T-helper 2 cell treated with Interferon-gamma antibody and Interleukin-4, amounts not matched to agents 5 μg/mL and 100 μg/mL, for 36 hours (primary cell): ENCODE data around the gene PLSCR3.

Experiments
- DNase-seq: peaks from one replicate; pipeline ENCODE4 v3.0.0; 2021; ENCODE audit warnings: low spot score
- H3K27ac Mint-ChIP-seq: one replicate; pipeline ENCODE4 v1.8.0; 2021; ENCODE audit warnings: mild to moderate bottlenecking, mixed read lengths
- H3K27me3 Mint-ChIP-seq: one replicate; pipeline ENCODE4 v1.8.0; 2021; ENCODE audit warnings: low read depth, mixed read lengths
- H3K36me3 Mint-ChIP-seq: one replicate; pipeline ENCODE4 v1.8.0; 2021; ENCODE audit warnings: low read depth, mixed read lengths
- H3K4me1 Mint-ChIP-seq: one replicate; pipeline ENCODE4 v1.8.0; 2021; ENCODE audit warnings: low read depth, mixed read lengths
- H3K4me3 Mint-ChIP-seq: one replicate; pipeline ENCODE4 v1.8.0; 2022; ENCODE audit warnings: mild to moderate bottlenecking, moderate library complexity, mixed read lengths
- H3K9me3 Mint-ChIP-seq: one replicate; pipeline ENCODE4 v1.8.0; 2021; ENCODE audit warnings: mixed read lengths

The PLSCR3 gene

DNA sequence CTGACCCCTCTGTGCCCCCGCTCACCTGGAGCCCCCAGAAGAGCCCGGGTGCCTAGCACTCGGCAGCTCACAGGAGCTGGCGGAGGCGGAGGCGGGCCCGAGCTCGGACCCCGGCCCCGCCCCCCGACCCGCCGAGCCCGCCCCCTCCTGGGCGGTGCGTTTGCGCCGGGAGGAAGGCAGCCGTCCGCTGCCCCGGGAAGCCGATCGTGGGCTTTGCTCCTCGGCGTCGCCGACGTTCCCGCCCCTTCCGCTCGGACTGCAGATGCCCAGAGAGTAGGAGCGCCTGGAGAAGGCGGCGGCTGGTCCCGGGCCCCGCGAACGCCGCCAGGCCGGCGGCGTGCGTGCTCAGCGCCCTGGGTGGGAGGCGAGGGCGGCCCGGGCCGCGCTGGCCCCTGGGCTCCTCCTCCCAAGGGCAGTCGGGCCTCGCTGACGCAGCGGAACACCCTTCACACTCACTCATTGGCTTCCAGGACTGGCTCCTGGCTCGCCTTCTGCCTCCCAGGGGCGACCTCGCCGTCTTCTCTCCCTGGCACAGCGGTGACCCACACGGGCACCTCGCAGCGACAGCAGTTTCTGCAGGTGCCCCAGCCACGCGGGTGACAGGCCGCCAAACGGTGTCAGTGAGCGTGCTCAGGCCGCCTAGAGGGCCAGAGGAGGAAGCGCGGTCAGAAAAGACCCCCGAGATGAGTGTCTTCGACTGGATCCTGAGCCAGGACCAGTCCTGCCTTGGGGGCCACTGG, at the start of gene PLSCR3:
TSS of gene PLSCR3 (minus strand) at position 74 of the 740 bp plus-strand sequence. CDS start 415 bp downstream, outside the sequence.
- Mint-ChIP-seq H3K27me3 (no peaks in the 10 kb centered on the region), H3K36me3 (peaks cover 33% of the 10 kb centered on the region), H3K4me3 (peak within 1 kb of the TSS; percentile 97), H3K27ac (peak within 1 kb of the TSS; percentile 89), H3K9me3 (no peaks in the 10 kb centered on the region), H3K4me1 (peaks cover 20% of the 10 kb centered on the region)
- DNase-seq, result peak; percentile 86

DNA sequence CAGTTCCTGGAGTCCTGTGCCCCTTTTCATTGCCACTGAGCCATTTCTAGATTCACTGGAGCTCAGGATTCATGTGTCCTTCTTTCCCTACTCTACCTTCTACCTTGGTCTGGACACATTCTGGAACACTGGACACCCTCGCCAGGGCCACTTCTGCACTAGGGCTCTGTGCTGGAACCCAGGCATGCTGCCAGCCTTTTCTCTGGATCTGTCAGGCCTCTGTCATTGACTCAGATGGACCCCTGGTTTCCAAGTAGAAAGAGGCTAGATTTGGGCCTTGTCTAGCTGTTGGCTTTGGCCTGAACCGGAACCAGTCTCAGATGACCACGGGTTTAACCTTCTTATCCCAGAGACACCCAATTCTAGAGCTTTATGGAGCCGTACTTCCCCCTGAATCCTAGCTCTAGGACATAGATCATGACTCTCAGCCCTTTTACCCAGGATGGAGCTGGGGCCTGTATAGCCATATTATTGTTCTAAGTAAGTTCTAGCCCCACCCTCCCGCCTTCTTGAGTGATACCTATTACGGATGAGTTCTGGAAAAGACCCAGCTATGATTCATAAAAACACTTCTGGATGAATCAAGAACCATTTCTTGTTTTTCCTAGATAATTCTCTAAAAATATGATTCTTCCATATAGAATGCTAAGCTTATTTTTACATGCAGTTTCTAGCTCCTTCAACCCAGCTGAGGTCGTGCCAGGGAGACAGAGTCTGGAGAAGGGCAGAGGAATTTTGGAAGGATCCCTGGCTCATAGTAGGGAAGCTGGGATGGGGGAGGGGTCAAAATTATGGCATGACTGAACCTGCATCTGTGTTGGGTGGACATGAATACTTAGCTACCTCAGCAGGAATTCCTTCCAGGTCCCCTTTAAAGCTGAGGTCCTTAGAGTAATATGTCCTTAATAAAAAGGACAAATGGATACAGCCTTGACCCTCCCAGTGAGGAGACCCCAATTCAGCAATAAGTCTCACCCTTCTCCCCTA, 49.5 kb upstream of the PLSCR3 start:
- no peak overlapping the region for H3K27ac Mint-ChIP-seq
- peaks cover 60% of the 10 kb centered on the region for H3K27me3 Mint-ChIP-seq
- no peaks in the 10 kb centered on the region for H3K9me3 Mint-ChIP-seq
- H3K4me3 Mint-ChIP-seq, result no peak overlapping the region
- peaks cover 21% of the 10 kb centered on the region for H3K36me3 Mint-ChIP-seq
- no peak for DNase-seq
- H3K4me1 Mint-ChIP-seq, result peaks cover 26% of the 10 kb centered on the region

DNA sequence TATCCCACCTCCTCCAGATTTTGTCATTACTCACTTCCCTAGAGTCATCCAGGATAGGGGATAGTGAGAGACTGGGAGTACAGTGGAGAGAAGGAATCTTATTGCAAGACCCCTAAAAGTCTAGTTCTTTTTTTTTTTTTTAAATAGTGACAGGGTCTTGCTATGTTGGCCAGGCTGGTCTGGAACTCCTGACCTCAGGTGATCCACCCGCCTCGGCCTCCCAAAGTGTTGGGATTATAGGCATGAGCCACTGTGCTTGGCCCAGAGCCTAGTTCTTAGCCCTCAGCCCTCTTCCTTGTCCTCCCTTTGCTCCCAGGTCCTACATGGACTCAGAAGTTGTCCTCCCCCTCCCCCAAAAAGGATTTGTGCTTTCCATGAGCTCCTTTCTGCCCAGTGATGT, 47.8 kb upstream of the PLSCR3 start:
- peaks cover 33% of the 10 kb centered on the region for H3K4me1 Mint-ChIP-seq

DNA sequence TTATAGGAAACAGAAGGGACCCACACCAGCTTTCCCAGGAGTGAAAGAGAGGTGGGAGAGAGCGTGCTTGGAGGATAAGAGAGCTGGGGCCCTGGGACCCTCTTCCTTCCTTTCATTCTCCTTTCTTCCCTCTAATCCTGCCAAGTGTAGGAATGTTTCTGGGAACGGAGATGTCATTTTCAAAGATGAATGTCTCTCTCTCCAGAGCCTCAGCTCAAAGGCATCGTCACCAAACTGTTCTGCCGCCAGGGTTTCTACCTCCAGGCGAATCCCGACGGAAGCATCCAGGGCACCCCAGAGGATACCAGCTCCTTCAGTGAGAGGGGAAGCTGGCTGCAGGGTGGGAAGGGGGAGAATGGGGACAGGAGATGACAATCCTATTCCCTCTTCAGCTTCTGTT, 46.9 kb upstream of the PLSCR3 start:
- H3K4me1 Mint-ChIP-seq, result peaks cover 34% of the 10 kb centered on the region
- H3K27ac Mint-ChIP-seq, result no peak overlapping the region
- H3K4me3 Mint-ChIP-seq, result peak overlapping the region; percentile 45
- peaks cover 21% of the 10 kb centered on the region for H3K36me3 Mint-ChIP-seq
- DNase-seq, result no peak
- no peaks in the 10 kb centered on the region for H3K9me3 Mint-ChIP-seq
- peaks cover 62% of the 10 kb centered on the region for H3K27me3 Mint-ChIP-seq

More for the DNA sequence above, 47.8 kb upstream of the PLSCR3 start:
- DNase-seq, result no peak
- Mint-ChIP-seq H3K36me3 (peaks cover 20% of the 10 kb centered on the region), H3K27me3 (peaks cover 65% of the 10 kb centered on the region), H3K27ac (no peak overlapping the region), H3K9me3 (no peaks in the 10 kb centered on the region), H3K4me3 (no peak overlapping the region)

DNA sequence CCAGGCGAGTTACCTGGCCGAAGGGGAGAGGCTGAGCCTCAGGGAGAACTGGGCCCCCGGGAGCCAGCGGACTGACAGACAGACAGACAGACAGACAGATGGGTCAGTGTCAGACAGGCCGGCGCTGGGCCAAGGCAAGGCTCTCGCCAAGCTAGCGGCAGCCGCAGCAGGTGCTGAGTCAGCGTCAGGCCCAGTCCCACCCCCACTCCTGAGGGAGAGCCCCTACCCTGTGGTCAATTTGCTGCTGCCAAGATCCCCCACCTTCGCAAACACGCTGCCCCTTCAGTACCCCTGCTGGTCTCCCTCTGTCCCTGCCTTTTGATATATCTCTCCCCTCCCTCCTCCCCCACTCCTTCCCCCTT, 46.5 kb upstream of the PLSCR3 start:
- peaks cover 21% of the 10 kb centered on the region for H3K36me3 Mint-ChIP-seq
- H3K4me1 Mint-ChIP-seq, result peaks cover 32% of the 10 kb centered on the region
- peak overlapping the region; percentile 88 for H3K4me3 Mint-ChIP-seq
- no peak overlapping the region for H3K27ac Mint-ChIP-seq
- H3K27me3 Mint-ChIP-seq, result peaks cover 60% of the 10 kb centered on the region
- peak; percentile 20 for DNase-seq
- H3K9me3 Mint-ChIP-seq, result no peaks in the 10 kb centered on the region

DNA sequence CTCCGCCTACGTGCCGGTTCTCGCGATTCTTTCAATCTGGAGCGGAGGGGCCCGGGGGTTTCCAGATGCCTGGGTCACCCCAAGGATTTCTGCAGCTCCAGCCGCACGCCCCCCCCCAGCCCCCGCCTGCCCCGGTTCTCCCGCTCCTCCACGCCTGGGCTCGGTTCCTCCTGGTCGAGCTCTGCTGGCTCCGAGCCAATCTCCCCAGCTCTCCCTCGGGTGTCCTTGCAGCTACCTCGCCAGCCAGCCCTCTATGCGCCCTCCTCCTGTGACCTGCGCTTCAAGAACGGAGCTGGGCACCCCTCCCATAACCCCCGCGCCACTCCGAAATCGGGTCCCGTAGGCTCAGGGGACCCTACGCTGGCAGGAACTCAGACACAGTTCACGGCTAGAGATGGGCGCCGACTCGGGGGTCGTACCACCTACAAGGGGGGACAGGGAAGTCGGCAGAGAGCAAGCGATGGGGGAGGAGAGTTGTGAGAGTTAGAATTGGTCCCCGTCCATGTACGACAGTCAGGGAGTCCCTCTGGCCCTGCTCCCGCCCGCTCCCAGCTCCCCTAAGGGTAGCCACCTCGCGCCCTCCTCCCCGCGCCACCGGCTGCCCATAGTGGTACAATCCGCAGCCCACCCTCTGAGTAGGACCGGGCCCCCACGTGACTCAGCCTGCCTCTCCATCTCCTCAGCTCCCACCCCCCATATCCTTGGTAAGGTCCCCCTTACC, 45.9 kb upstream of the PLSCR3 start:
- Mint-ChIP-seq H3K36me3 (peaks cover 17% of the 10 kb centered on the region), H3K9me3 (no peaks in the 10 kb centered on the region), H3K27ac (peak overlapping the region; percentile 75), H3K4me1 (peaks cover 27% of the 10 kb centered on the region), H3K27me3 (peaks cover 55% of the 10 kb centered on the region), H3K4me3 (peak overlapping the region; percentile 88)
- DNase-seq, result peak; percentile 55

DNA sequence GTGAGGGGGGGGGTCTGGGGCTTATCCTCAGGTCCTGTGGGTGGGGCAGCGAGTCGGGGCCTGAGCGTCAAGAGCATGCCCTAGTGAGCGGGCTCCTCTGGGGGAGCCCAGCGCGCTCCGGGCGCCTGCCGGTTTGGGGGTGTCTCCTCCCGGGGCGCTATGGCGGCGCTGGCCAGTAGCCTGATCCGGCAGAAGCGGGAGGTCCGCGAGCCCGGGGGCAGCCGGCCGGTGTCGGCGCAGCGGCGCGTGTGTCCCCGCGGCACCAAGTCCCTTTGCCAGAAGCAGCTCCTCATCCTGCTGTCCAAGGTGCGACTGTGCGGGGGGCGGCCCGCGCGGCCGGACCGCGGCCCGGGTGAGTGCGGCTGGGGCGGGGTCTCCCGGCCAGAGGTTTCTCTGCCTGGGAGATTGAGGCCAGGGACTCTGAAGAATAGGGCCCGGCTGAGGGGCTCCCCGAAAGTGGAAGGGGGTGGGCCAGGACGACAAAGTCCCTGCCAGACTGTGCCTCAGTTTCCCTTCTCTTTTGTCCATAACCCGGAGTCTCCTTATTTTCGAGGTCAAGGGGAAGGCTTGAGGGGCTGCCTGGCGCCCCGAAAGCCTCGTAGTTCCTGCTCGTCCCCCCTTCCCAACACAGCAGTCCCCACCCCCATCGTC, 45.3 kb upstream of the PLSCR3 start, which contains the start of gene FGF11:
TSS of gene FGF11 (plus strand) at position 51 of the 651 bp plus-strand sequence. CDS start at position 160, 109 bp downstream.
- Mint-ChIP-seq H3K4me1 (peaks cover 27% of the 10 kb centered on the region), H3K27ac (peak within 1 kb of the TSS; percentile 75), H3K9me3 (no peaks in the 10 kb centered on the region), H3K4me3 (peak within 1 kb of the TSS; percentile 88), H3K27me3 (peaks cover 49% of the 10 kb centered on the region), H3K36me3 (peaks cover 17% of the 10 kb centered on the region)
- DNase-seq, result peak; percentile 12

DNA sequence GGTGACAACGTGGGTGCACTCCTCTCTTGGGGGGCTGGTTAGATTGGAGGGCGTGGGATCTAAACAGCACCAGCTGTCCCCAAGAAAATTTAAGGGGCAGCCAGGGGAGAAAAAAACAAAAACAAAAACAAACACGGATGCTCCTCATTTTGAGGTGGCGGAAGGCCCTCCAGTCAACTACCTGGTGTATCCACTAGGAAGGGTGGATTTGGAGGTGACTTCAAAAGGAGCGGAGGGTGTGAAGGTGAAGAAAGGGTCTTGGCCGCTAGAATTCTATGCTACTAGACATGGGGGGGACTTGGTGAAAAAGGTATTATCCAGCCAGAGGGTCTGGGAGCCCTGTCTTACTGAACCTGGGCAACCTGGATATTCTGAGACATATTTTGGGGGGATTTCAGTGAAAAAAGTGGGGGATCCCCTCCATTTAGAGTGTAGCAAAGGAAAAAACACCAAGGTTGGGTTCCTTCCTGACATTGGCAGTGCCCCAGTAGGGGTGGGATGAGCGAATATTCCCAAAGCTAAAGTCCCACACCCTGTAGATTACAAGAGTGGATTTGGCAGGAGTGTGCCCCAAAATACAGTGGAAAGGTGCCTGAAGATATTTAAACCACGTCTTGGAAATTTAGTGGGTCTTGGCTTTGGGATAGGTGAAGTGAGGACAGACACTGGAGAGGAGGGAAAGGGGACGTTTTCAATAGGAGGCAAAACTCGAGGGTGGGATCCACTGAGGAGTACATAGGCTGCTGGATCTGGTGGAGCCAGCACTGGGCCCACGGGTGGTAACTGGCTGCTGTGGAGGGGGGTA, 44.5 kb upstream of the PLSCR3 start:
- Mint-ChIP-seq H3K9me3 (no peaks in the 10 kb centered on the region), H3K4me1 (peaks cover 27% of the 10 kb centered on the region), H3K27me3 (peaks cover 42% of the 10 kb centered on the region), H3K36me3 (peaks cover 15% of the 10 kb centered on the region), H3K4me3 (peak overlapping the region; percentile 76), H3K27ac (no peak overlapping the region)
- DNase-seq, result no peak

DNA sequence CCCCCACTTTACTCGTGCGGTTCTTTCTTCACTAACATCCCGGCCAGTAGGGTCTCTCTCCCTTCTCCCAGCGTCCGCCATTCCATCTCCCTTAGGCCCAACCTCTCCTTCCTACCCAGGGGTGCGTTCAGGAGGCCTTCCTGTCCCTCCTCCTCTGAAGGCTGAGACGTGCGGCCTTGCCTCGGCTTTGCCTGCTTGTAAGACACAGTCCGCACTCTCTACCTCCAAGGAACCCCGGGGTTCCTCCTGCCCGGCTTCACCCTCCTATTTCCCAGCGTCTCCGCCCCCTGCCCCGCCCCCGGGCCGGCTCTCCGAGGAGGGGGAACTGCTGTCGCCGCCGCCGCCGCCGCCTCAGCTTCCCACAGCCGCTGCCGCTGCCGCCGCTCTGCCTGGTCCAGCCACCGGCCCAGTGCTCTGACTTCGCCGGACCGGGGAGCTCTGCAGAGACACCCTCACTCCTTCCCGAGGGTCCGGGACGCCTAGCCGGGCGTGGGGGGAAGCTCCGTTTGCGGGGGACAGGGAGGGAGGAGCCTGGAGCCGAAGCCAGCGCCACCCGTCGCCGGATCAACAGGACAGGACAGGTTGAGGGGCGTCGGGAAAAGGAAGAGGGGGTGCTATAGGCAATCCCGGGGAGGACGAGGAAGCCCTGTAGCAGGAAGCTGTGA, 43.8 kb upstream of the PLSCR3 start:
- DNase-seq, result peak; percentile 37
- Mint-ChIP-seq H3K27me3 (peaks cover 37% of the 10 kb centered on the region), H3K27ac (peak overlapping the region; percentile 74), H3K9me3 (no peaks in the 10 kb centered on the region), H3K4me1 (peaks cover 27% of the 10 kb centered on the region), H3K4me3 (peak overlapping the region; percentile 76), H3K36me3 (peaks cover 15% of the 10 kb centered on the region)

DNA sequence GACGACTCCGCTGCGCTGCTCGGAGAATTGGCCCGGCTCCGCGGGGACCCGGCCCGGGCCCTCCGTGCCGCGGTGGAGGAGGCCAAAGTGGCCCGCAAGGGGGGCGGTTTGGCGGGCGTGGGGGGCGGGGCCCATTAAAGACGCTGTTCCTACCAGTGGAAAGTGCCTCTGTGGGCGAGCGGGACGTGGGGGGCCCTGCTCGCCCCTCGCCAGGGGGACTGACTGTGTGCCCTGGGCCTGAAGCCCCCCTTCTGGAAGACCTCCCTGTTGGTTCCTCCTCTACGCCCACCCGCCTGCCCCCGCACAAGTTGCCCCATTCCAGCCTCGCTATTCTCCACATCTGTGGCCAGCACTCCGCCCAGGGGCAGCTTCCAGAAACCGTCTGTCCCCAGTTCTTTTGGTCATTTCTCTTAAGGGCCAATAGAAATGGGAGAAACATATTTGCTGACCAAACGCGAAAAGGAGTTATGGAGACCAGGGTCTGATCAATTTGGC, 43.1 kb upstream of the PLSCR3 start:
- peaks cover 33% of the 10 kb centered on the region for H3K27me3 Mint-ChIP-seq
- H3K9me3 Mint-ChIP-seq, result no peaks in the 10 kb centered on the region
- H3K4me3 Mint-ChIP-seq, result peak overlapping the region; percentile 92
- H3K27ac Mint-ChIP-seq, result peak overlapping the region; percentile 74
- peaks cover 15% of the 10 kb centered on the region for H3K36me3 Mint-ChIP-seq
- peaks cover 27% of the 10 kb centered on the region for H3K4me1 Mint-ChIP-seq
- no peak for DNase-seq

DNA sequence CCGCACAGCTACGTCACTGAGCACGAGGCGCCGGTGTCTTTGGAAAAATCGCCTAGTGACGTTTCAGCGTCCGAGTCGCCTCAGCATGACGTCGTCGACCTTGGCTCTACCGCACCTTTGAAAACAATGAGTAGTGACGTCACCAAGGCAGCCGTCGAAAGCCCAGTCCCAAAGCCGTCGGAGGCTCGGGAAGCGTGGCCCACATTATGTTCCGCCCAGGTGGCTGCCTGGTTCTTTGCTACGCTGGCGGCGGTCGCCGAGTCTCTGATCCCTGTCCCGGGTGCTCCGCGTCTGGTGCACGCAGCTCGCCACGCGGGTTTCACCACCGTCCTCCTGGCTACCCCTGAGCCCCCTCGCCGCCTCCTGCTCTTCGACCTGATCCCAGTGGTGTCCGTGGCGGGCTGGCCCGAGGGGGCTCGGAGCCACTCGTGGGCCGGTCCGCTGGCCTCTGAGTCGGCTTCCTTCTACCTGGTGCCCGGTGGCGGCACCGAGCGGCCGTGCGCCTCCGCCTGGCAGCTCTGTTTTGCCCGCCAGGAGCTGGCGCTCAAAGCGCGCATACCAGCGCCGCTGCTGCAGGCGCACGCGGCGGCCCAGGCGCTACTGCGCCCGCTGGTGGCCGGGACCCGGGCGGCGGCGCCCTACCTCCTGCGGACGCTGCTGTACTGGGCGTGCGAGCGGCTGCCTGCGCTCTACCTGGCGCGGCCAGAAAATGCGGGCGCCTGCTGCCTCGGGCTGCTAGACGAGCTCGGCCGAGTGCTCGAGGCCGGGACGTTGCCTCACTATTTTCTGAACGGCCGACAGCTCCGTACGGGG, 42.4 kb upstream of the PLSCR3 start:
- H3K27me3 Mint-ChIP-seq, result peaks cover 29% of the 10 kb centered on the region
- H3K36me3 Mint-ChIP-seq, result peaks cover 15% of the 10 kb centered on the region
- H3K9me3 Mint-ChIP-seq, result no peaks in the 10 kb centered on the region
- peaks cover 27% of the 10 kb centered on the region for H3K4me1 Mint-ChIP-seq
- peak overlapping the region; percentile 92 for H3K4me3 Mint-ChIP-seq
- peak; percentile 86 for DNase-seq
- H3K27ac Mint-ChIP-seq, result peak overlapping the region; percentile 96
